ENCODE data around the gene BARHL1.

BARHL1 gene

GRCh38 chr9:132582276-132582785 lies at the start of gene BARHL1:
Gene BARHL1, plus strand, starts transcription at chr9:132582606. Its CDS starts 192 bp downstream, at chr9:132582798.
- FAIRE-seq (no peak), DNase-seq (ENCODE audit: extremely low spot score, insufficient read length, low read depth) (no peak)

- FAIRE-seq, result no peak
Observed at GRCh38 chr9:132534832-132535231, 47.6 kb upstream of the BARHL1 start.

GRCh38 chr9:132536124-132536523 lies 46.3 kb upstream of the BARHL1 start:
- FAIRE-seq, result no peak
- no peak for DNase-seq (ENCODE audit: extremely low spot score, insufficient read length, low read depth)

More at GRCh38 chr9:132534832-132535231, 47.6 kb upstream of the BARHL1 start:
- DNase-seq (ENCODE audit: extremely low spot score, insufficient read length, low read depth), result no peak

- DNase-seq (ENCODE audit: extremely low spot score, insufficient read length, low read depth), result no peak
- no peak for FAIRE-seq
Observed at GRCh38 chr9:132537352-132537751, 45.1 kb upstream of the BARHL1 start.

- DNase-seq (ENCODE audit: extremely low spot score, insufficient read length, low read depth) (no peak), FAIRE-seq (no peak)
Observed at GRCh38 chr9:132538071-132538470, 44.3 kb upstream of the BARHL1 start.

- no peak for DNase-seq (ENCODE audit: extremely low spot score, insufficient read length, low read depth)
- FAIRE-seq, result no peak
Observed at GRCh38 chr9:132539096-132539495, 43.3 kb upstream of the BARHL1 start.

GRCh38 chr9:132541051-132541450 lies 41.4 kb upstream of the BARHL1 start:
- FAIRE-seq, result no peak
- no peak for DNase-seq (ENCODE audit: extremely low spot score, insufficient read length, low read depth)

GRCh38 chr9:132541870-132542830 lies 40.3 kb upstream of the BARHL1 start:
- FAIRE-seq (no peak), DNase-seq (ENCODE audit: extremely low spot score, insufficient read length, low read depth) (no peak)

- FAIRE-seq (no peak), DNase-seq (ENCODE audit: extremely low spot score, insufficient read length, low read depth) (no peak)
Observed at GRCh38 chr9:132543251-132543650, 39.2 kb upstream of the BARHL1 start.

- FAIRE-seq (no peak), DNase-seq (ENCODE audit: extremely low spot score, insufficient read length, low read depth) (no peak)
Observed at GRCh38 chr9:132543960-132544359, 38.4 kb upstream of the BARHL1 start.

- DNase-seq (ENCODE audit: extremely low spot score, insufficient read length, low read depth), result no peak
- no peak for FAIRE-seq
Observed at GRCh38 chr9:132545578-132545977, 36.8 kb upstream of the BARHL1 start.

GRCh38 chr9:132546148-132547051 lies 36.0 kb upstream of the BARHL1 start:
- DNase-seq (ENCODE audit: extremely low spot score, insufficient read length, low read depth), result no peak
- FAIRE-seq, result no peak

- FAIRE-seq (no peak), DNase-seq (ENCODE audit: extremely low spot score, insufficient read length, low read depth) (no peak)
Observed at GRCh38 chr9:132547052-132547431, 35.4 kb upstream of the BARHL1 start.

GRCh38 chr9:132547436-132547835 lies 35.0 kb upstream of the BARHL1 start:
- FAIRE-seq (no peak), DNase-seq (ENCODE audit: extremely low spot score, insufficient read length, low read depth) (no peak)

- FAIRE-seq (no peak), DNase-seq (ENCODE audit: extremely low spot score, insufficient read length, low read depth) (no peak)
Observed at GRCh38 chr9:132547976-132548730, 34.3 kb upstream of the BARHL1 start.

GRCh38 chr9:132548751-132549640 lies 33.4 kb upstream of the BARHL1 start:
- no peak for FAIRE-seq
- no peak for DNase-seq (ENCODE audit: extremely low spot score, insufficient read length, low read depth)

- no peak for FAIRE-seq
- DNase-seq (ENCODE audit: extremely low spot score, insufficient read length, low read depth), result no peak
Observed at GRCh38 chr9:132551556-132551955, 30.9 kb upstream of the BARHL1 start.

- FAIRE-seq, result no peak
- no peak for DNase-seq (ENCODE audit: extremely low spot score, insufficient read length, low read depth)
Observed at GRCh38 chr9:132552041-132552440, 30.4 kb upstream of the BARHL1 start.

- FAIRE-seq, result no peak
- DNase-seq (ENCODE audit: extremely low spot score, insufficient read length, low read depth), result no peak
Observed at GRCh38 chr9:132554755-132555154, 27.7 kb upstream of the BARHL1 start.

All from GM18507 (cell line).